ENCODE measurements around the gene APOB.

The APOB gene

DNA sequence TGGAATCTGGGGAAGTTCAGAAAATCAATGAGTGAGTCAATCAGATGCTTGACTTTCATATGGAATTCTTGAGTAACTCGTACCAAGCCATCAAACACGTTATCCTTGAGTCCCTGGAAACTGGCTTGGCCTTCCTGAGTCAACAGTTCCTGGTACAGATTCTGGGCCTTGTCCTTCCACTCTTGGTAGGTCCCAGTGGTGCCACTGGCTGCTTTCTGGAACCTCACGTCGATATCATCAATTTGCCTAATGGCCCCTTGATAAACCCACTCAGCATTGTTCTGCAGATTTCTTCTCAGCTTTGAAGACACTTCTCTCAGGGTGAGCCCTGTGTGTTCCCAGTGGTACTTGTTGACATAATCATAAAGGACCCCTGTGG, 41.1 kb downstream of the APOB start:
- Histone ChIP-seq H3F3A (ENCODE audit: control insufficient read depth, insufficient read depth) (no peaks in the 10 kb centered on the region), H3K79me2 (ENCODE audit: control insufficient read depth, low read length) (no peaks in the 10 kb centered on the region), H3K4me2 (ENCODE audit: low read length) (no peak overlapping the region), H3K9me2 (replicated peaks; ENCODE audit: control insufficient read depth, low read length) (no peaks in the 10 kb centered on the region), H3K9me3 (ENCODE audit: control insufficient read depth, insufficient read depth, low read length) (no peaks in the 10 kb centered on the region), H3K27me3 (ENCODE audit: control insufficient read depth, low read length) (no peaks in the 10 kb centered on the region), H4K20me1 (ENCODE audit: control insufficient read depth, insufficient read depth, low read depth, low read length) (no peaks in the 10 kb centered on the region), H3K36me3 (ENCODE audit: control insufficient read depth, low read length) (no peaks in the 10 kb centered on the region), H3K4me3 (ENCODE audit: low read length) (no peak overlapping the region), H3K27ac (ENCODE audit: low read depth, low read length) (no peak overlapping the region), H3K4me1 (ENCODE audit: control insufficient read depth, low read length) (no peaks in the 10 kb centered on the region)
- no peak for TF ChIP-seq EZH2phosphoT487 (IDR thresholded peaks at IDR 0.05; ENCODE audit: borderline replicate concordance, low read length)
- TF ChIP-seq, protein P1, sequence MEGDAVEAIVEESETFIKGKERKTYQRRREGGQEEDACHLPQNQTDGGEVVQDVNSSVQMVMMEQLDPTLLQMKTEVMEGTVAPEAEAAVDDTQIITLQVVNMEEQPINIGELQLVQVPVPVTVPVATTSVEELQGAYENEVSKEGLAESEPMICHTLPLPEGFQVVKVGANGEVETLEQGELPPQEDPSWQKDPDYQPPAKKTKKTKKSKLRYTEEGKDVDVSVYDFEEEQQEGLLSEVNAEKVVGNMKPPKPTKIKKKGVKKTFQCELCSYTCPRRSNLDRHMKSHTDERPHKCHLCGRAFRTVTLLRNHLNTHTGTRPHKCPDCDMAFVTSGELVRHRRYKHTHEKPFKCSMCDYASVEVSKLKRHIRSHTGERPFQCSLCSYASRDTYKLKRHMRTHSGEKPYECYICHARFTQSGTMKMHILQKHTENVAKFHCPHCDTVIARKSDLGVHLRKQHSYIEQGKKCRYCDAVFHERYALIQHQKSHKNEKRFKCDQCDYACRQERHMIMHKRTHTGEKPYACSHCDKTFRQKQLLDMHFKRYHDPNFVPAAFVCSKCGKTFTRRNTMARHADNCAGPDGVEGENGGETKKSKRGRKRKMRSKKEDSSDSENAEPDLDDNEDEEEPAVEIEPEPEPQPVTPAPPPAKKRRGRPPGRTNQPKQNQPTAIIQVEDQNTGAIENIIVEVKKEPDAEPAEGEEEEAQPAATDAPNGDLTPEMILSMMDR (IDR thresholded peaks at IDR 0.05; ENCODE audit: low read depth, low read length, poor library complexity, severe bottlenecking): no peak

GRCh38 chr2:21001988-21002813, 41.7 kb downstream of the APOB start:
- TF ChIP-seq, protein P1 (IDR thresholded peaks at IDR 0.05; ENCODE audit: low read depth, low read length, poor library complexity, severe bottlenecking): no peak
- TF ChIP-seq EZH2phosphoT487 (IDR thresholded peaks at IDR 0.05; ENCODE audit: borderline replicate concordance, low read length): no peak
- Histone ChIP-seq H4K20me1 (ENCODE audit: control insufficient read depth, insufficient read depth, low read depth, low read length) (no peaks in the 10 kb centered on the region), H3K4me3 (ENCODE audit: low read length) (no peak overlapping the region), H3K9me3 (ENCODE audit: control insufficient read depth, insufficient read depth, low read length) (no peaks in the 10 kb centered on the region), H3K4me2 (ENCODE audit: low read length) (no peak overlapping the region), H3K27ac (ENCODE audit: low read depth, low read length) (no peak overlapping the region), H3K36me3 (ENCODE audit: control insufficient read depth, low read length) (no peaks in the 10 kb centered on the region), H3F3A (ENCODE audit: control insufficient read depth, insufficient read depth) (no peaks in the 10 kb centered on the region), H3K79me2 (ENCODE audit: control insufficient read depth, low read length) (no peaks in the 10 kb centered on the region), H3K4me1 (ENCODE audit: control insufficient read depth, low read length) (no peaks in the 10 kb centered on the region), H3K9me2 (replicated peaks; ENCODE audit: control insufficient read depth, low read length) (no peaks in the 10 kb centered on the region), H3K27me3 (ENCODE audit: control insufficient read depth, low read length) (no peaks in the 10 kb centered on the region)

DNA sequence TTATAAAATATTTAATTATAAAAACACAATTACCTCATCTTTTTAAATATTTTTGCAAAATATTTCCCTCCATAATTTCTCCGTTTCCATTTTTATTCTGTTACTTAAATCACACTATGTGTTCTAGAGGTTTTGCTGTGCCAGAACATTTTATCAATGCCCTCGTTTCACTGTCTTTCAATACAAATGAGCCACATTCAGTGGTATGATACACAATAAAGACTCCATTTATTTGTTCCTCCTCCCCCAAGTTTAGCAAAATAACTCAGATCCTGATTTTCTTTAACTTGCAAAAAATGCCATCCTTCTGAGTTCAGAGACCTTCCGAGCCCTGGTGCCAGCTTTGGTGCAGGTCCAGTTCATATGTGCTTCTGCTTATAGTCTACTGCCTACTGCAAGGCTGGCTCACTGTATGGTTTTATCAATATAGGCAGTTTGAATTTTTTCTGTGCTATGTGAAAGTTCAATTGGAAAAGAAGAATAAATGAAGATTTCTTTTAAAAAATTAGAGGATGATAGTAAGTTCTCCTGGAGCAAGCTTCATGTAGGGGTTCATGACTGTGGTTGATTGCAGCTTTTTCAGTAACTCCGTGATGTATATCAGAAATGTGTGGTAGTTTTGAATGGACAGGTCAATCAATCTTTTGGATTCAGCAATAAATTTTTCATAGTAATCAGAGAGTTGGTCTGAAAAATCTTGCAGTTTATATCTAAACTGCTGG, 42.5 kb downstream of the APOB start:
- Histone ChIP-seq H3F3A (ENCODE audit: control insufficient read depth, insufficient read depth) (no peaks in the 10 kb centered on the region), H3K27ac (ENCODE audit: low read depth, low read length) (no peak overlapping the region), H3K9me2 (replicated peaks; ENCODE audit: control insufficient read depth, low read length) (no peaks in the 10 kb centered on the region), H3K9me3 (ENCODE audit: control insufficient read depth, insufficient read depth, low read length) (no peaks in the 10 kb centered on the region), H3K4me1 (ENCODE audit: control insufficient read depth, low read length) (no peaks in the 10 kb centered on the region), H3K27me3 (ENCODE audit: control insufficient read depth, low read length) (no peaks in the 10 kb centered on the region), H3K4me3 (ENCODE audit: low read length) (no peak overlapping the region), H4K20me1 (ENCODE audit: control insufficient read depth, insufficient read depth, low read depth, low read length) (no peaks in the 10 kb centered on the region), H3K36me3 (ENCODE audit: control insufficient read depth, low read length) (no peaks in the 10 kb centered on the region), H3K4me2 (ENCODE audit: low read length) (no peak overlapping the region), H3K79me2 (ENCODE audit: control insufficient read depth, low read length) (no peaks in the 10 kb centered on the region)
- no peak for TF ChIP-seq EZH2phosphoT487 (IDR thresholded peaks at IDR 0.05; ENCODE audit: borderline replicate concordance, low read length)
- TF ChIP-seq, protein P1 (IDR thresholded peaks at IDR 0.05; ENCODE audit: low read depth, low read length, poor library complexity, severe bottlenecking): no peak

Data from DOHH2 (cell line).